Anterior cingulate cortex (tissue), 58 donors: ENCODE data around the gene LRP1-AS.
"Not testable (repeated sequence)": the region's sequence is repeated elsewhere in the genome, so short reads cannot be mapped to it uniquely, and the experiment has no call there.

ENCODE experiments used
- DNase-seq, 58 donors: peaks; one replicate each; lab custom pipeline; 2025; lab: John Stamatoyannopoulos, UW

The LRP1-AS gene

GRCh38 chr12:57127101-57127725 lies 20.2 kb downstream of the LRP1-AS start:
- peak in 22 of 58 donors; percentile 15 to 76 (median 40) for DNase-seq

DNA sequence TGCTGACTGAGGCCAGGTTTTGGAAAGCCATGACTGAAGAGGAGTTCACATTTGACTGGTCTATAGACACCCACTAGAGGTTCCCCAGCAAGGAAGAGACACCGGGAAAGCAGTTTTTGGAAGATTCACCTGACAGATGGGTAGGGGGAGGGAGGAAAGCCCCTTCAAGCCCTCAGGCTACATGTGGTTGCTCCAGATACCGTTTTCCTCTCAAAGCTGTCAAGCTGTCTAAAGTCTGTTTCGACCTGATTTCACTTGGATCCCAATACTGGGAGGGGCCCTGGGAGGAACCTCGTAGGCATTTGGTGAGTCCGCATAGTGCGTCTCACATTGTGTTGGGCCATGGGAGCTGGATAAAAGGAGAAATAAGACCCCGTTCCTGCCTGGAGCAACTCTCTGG lies 20.9 kb downstream of the LRP1-AS start:
- DNase-seq, result no peak

DNA sequence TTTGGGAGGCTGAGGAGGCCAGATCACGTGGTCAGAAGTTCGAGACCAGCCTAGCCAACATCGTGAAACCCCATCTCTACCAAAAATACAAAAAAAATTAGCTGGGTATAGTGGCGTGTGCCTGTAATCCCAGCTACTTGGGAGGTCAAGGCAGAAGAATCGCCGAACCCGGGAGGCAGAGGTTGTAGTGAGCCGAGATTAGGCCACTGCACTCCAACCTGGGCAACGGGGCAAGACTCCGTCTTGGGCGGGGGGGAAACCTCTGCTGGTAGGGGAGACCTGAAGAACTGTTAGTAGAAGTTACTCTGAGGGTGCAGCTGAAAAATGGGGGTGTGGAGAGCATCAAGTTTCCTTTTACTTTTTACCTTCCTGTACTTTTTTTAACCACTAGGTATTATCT lies 21.4 kb downstream of the LRP1-AS start:
- DNase-seq, result no peak

- peak in 51 of 58 donors; percentile 17 to 86 (median 53) for DNase-seq
These were observed 23.1 kb downstream of the LRP1-AS start for GRCh38 chr12:57124261-57124877.

DNA sequence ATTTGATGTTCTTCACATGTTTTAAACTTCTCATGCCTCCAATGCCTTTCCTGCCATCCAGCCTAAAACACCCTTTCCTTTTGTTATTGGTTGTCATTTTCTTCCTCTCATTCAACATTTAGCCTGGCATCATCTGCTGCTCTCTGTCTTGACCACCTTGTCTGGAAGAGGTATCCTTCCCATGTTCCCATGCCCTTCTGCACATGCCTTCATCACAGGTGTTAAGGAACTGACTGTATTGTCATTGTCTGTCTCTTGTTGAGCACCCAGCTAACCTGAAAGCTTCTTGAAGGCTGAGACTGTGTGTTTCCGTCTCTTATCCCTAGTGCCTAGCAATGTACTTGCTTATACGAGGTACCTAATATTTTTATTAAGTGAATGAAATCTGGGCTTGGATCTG lies 23.6 kb downstream of the LRP1-AS start:
- DNase-seq, result no peak

DNA sequence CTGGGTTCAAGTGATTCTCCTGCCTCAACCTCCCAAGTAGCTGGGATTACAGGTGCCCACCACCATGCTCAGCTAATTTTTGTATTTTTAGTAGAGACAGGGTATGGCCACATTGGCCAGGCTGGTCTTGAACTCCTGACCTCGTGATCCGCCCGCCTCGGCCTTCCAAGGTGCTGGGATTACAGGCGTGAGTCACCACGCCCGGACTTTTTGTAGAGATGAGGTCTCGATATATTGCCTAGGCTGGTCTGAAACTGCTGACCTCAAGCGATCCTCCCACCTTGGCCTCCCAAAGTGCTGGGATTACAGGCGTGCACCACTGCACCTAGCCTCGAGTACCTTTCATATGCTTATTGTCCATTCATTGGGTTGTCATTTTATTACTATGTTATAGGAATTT lies 26.7 kb downstream of the LRP1-AS start:
- not testable (repeated sequence) for DNase-seq

DNA sequence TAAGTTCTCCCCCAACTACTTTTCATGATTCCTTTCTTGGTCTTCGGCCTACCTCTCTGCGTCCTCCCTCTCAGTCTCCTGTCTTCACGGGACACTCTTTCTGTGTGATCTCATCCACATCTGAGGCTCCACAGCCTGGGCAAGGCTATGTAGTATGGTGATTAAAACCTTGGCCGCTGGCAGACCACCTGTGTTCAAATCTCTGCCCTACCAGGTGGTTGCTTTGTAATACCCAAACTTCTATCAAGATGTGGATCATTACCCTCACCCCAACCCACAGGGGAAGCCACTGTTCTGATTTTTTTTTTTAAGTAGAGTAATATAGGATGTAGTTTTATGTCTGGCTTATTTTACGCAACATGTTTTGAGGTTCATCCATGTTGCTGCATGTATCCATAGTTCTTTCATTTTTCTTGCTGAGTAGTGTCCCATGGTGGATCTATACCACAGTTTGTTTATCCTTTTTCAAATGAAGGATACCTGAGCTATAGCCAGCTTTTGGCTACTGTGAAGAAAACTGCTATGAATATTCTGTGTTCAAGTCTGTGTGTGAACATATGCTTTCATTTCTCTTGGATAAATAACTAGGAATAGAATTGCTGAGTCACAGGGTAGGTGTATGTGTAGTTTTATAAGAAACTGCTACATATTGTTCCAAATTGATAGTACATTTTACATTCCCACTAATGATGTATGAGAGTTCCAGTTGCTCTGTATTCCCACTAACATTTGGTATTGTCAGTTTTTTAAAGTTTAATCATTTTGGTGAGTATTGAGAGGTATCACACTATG lies 27.9 kb downstream of the LRP1-AS start:
- no peak for DNase-seq

- DNase-seq, result no peak
These were observed 28.6 kb downstream of the LRP1-AS start for GRCh38 chr12:57118711-57119271.

- no peak for DNase-seq
These were observed 30.7 kb downstream of the LRP1-AS start for GRCh38 chr12:57116580-57117281.

DNA sequence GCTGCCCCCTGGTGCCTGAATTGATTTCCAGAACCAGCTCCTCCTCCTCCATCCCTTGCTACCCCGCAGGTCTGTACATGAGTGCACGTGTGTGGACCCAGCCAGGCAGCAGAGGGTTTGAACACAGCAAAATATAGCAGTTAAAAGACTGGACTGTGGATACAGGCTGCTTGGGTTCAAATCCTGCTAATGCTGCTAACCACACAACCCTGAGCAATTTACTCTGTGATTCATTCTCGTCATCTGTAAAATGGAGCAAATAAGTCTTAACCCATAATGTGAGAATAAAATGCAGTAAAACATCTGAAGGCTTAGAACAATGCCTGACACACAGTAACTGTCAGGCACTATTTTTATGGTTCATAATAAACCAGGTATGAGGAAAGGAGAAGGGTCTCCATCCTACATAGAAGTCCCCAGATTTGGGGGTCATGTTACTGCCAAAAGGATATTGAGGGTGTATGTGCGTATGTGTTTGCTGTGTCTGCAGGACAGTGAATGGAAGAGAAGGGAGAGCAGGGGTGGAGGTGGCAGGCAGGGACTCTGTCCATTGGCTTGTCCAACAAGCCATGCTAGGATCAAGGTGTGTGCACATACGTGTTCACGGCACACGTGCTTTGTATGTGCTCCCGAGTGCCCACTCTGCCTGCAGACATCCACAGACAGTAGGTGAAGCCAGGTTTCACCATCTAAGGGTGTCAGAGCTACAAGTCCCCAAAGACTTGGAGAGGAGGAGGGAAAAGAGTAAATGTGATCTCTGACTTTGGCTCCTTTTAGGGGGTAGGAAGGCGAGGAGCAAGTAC lies 34.7 kb downstream of the LRP1-AS start:
- peak in 7 of 58 donors; percentile 11 to 85 (median 61) for DNase-seq

- peak in 43 of 58 donors; percentile 17 to 72 (median 41) for DNase-seq
These were observed 36.2 kb downstream of the LRP1-AS start, which contains the start of gene STAT6 for GRCh38 chr12:57111031-57111734. TSS of gene STAT6 (minus strand) at chr12:57111362. CDS start at chr12:57108278, 3,084 bp downstream.

DNA sequence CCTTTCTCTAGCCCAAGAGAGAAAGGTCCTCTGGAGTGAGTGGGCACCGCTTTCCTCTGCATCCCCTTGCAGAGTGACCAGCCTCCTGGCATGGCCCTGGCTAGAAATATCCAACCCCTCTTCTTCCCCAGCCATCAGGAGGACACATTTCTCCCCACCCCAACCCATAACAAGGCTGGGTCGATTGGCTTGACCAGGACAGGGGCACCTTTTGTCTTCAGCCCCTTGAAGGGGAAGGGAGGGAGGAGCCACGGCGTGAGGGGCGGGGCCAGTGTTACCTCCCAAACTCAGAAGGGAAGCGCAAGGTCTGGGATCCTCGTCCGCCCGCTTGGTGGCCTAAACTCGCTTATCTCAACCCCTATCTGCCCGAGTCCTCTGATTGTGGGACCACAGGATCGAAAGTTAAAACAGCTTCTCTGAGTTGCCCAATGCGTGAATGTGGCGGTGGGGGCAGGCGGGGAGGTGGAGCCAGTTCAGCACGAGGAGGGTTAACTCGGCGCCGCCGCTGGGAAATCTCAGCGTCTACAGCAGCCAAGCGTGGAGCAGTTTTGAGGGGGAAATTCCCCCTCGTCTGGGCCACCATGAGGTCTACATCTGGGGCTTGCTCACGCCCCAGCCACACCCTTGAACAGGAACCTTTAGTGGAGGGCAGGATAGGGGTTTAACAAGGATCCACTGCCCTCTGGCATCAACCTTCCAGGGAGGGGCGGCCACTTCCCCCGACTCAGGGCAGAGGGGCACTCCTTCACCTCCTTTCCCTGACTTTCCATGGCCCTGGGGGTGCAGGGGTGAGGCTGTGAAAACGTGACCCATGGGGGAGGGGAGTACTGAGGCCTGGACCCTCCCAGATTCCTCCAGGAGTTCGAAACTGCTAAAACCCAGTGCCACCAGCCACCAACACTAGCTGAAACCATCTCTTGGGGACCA lies 37.1 kb downstream of the LRP1-AS start:
- peak in 18 of 58 donors; percentile 10 to 69 (median 36) for DNase-seq

GRCh38 chr12:57109207-57110103 lies 38.0 kb downstream of the LRP1-AS start:
- no peak for DNase-seq

GRCh38 chr12:57107456-57108155 lies 39.8 kb downstream of the LRP1-AS start:
- DNase-seq, result no peak

GRCh38 chr12:57106021-57106708 lies 41.3 kb downstream of the LRP1-AS start:
- DNase-seq, result peak in 1 of 58 donors; percentile 4
